Suprapubic skin (tissue), 4 donors: Measurements from ENCODE around the gene RTN4R.
"Not testable (repeated sequence)": the region's sequence is repeated elsewhere in the genome, so short reads cannot be mapped to it uniquely, and the experiment has no call there.

ENCODE experiments used
- POLR2A ChIP-seq, 2 donors: fragments of 450-650 bp; IDR thresholded peaks; one replicate each; pipeline ENCODE4 v1.6.1; 2017; ENCODE audit warnings: antibody characterized with exemption in 2 of 2, mild to moderate bottlenecking in 2 of 2, moderate library complexity in 2 of 2
- POLR2AphosphoS5 ChIP-seq, 3 donors: sonication (generic); formaldehyde crosslinking; IDR thresholded peaks; one replicate each; pipeline ENCODE4 v1.6.1; 2017; ENCODE audit warnings: antibody characterized with exemption in 3 of 3
- TF ChIP-seq, protein P1 (sequence below), 2 donors: fragments of 200-600 bp in 1 of 2; fragments of 450-650 bp in 1 of 2; sonication (generic) in 1 of 2; IDR thresholded peaks; one replicate each; pipeline ENCODE4 v1.5.1; 2016 to 2019; ENCODE audit warnings: antibody characterized with exemption in 2 of 2, mild to moderate bottlenecking in 1 of 2, moderate library complexity in 1 of 2

DNA sequence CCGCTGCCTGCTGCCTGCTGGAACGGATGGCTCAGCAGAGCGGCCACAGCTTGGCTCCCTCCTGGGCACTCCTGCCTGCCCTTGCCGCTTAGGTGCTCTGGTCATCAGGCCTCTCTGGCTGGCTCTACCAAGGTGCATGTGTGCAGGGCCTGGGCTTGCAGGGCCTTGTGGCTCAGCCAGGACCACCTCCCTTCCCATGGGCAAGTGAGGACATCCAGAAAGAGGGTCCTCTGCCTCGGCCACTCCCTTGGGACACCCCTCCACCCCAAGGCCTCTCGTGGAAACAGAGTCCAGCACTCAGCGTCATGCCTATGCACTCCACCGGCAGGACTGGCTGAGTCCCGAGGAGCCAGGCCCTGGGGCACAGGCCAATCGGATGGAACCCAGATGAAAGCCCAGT is 6.3 kb upstream of the RTN4R start:
- TF ChIP-seq, protein P1, sequence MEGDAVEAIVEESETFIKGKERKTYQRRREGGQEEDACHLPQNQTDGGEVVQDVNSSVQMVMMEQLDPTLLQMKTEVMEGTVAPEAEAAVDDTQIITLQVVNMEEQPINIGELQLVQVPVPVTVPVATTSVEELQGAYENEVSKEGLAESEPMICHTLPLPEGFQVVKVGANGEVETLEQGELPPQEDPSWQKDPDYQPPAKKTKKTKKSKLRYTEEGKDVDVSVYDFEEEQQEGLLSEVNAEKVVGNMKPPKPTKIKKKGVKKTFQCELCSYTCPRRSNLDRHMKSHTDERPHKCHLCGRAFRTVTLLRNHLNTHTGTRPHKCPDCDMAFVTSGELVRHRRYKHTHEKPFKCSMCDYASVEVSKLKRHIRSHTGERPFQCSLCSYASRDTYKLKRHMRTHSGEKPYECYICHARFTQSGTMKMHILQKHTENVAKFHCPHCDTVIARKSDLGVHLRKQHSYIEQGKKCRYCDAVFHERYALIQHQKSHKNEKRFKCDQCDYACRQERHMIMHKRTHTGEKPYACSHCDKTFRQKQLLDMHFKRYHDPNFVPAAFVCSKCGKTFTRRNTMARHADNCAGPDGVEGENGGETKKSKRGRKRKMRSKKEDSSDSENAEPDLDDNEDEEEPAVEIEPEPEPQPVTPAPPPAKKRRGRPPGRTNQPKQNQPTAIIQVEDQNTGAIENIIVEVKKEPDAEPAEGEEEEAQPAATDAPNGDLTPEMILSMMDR (IDR thresholded peaks at IDR 0.05), result not testable (repeated sequence)
- TF ChIP-seq POLR2AphosphoS5, POLR2A (IDR thresholded peaks at IDR 0.05): not testable (repeated sequence)
